HL-60 (cell line): Measurements from ENCODE around the gene EEIG2.
A peak's percentile ranks its signal among the peaks of the same experiment; 100 is the strongest.

Experiments used
- DNase-seq, 2 experiments: peaks; one replicate each; pipeline ENCODE4 v3.0.0-alpha.2; 2010 to 2020; ENCODE audit warnings: low read depth in 1 of 2, low spot score in 1 of 2
- H3K27ac ChIP-seq: fragments of 250-450 bp; sonication (Bioruptor Pico); replicated peaks from 2 replicates; pipeline ENCODE4 v1.5.1; 2020; ENCODE audit warnings: mild to moderate bottlenecking, moderate library complexity
- H3K27me3 ChIP-seq: fragments of 250-450 bp; sonication (Bioruptor Pico); 2 replicates; pipeline ENCODE4 v1.5.1; 2021; ENCODE audit warnings: mild to moderate bottlenecking, moderate library complexity; ENCODE audit not compliant: insufficient read depth, poor library complexity, severe bottlenecking
- H3K4me3 ChIP-seq: replicated peaks from 2 replicates; pipeline ENCODE4 v1.5.1; 2011; ENCODE audit warnings: mild to moderate bottlenecking, control low read depth, low read length; ENCODE audit not compliant: insufficient read depth
- CTCF ChIP-seq: IDR thresholded peaks from one replicate; pipeline ENCODE4 v1.5.1; 2011; ENCODE audit warnings: low read length, control low read depth, inconsistent platforms; ENCODE audit not compliant: insufficient read depth
- GABPA ChIP-seq: IDR thresholded peaks from 2 replicates; pipeline ENCODE4 v1.6.1; 2012; ENCODE audit warnings: low read depth
- POLR2AphosphoS5 ChIP-seq: IDR thresholded peaks from 2 replicates; pipeline ENCODE4 v1.6.1; 2012; ENCODE audit warnings: low read depth
- SPI1 ChIP-seq: IDR thresholded peaks from 2 replicates; pipeline ENCODE4 v1.6.1; 2012; ENCODE audit warnings: low read depth, mild to moderate bottlenecking, borderline replicate concordance
- TF ChIP-seq, protein P1 (sequence below): IDR thresholded peaks from 2 replicates; pipeline ENCODE4 v1.6.1; 2012; ENCODE audit warnings: low read depth; ENCODE audit not compliant: insufficient replicate concordance

The EEIG2 gene

GRCh38 chr1:108556066-108556465, 3.8 kb upstream of the EEIG2 start:
- H3K27ac ChIP-seq: no peak overlapping the region
- no peak overlapping the region for H3K4me3 ChIP-seq
- DNase-seq: no peak
- H3K27me3 ChIP-seq: no peaks in the 10 kb centered on the region
- TF ChIP-seq SPI1: no peak
- TF ChIP-seq CTCF: no peak
- TF ChIP-seq GABPA: no peak
- TF ChIP-seq, protein P1, sequence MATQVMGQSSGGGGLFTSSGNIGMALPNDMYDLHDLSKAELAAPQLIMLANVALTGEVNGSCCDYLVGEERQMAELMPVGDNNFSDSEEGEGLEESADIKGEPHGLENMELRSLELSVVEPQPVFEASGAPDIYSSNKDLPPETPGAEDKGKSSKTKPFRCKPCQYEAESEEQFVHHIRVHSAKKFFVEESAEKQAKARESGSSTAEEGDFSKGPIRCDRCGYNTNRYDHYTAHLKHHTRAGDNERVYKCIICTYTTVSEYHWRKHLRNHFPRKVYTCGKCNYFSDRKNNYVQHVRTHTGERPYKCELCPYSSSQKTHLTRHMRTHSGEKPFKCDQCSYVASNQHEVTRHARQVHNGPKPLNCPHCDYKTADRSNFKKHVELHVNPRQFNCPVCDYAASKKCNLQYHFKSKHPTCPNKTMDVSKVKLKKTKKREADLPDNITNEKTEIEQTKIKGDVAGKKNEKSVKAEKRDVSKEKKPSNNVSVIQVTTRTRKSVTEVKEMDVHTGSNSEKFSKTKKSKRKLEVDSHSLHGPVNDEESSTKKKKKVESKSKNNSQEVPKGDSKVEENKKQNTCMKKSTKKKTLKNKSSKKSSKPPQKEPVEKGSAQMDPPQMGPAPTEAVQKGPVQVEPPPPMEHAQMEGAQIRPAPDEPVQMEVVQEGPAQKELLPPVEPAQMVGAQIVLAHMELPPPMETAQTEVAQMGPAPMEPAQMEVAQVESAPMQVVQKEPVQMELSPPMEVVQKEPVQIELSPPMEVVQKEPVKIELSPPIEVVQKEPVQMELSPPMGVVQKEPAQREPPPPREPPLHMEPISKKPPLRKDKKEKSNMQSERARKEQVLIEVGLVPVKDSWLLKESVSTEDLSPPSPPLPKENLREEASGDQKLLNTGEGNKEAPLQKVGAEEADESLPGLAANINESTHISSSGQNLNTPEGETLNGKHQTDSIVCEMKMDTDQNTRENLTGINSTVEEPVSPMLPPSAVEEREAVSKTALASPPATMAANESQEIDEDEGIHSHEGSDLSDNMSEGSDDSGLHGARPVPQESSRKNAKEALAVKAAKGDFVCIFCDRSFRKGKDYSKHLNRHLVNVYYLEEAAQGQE: no peak
- no peak for TF ChIP-seq POLR2AphosphoS5

- Histone ChIP-seq H3K4me3 (no peak overlapping the region), H3K27ac (no peak overlapping the region), H3K27me3 (no peaks in the 10 kb centered on the region)
- DNase-seq: peak in 1 of 2 experiments; percentile 15
- TF ChIP-seq SPI1 (no peak), POLR2AphosphoS5 (no peak), CTCF (no peak), GABPA (no peak)
- TF ChIP-seq, protein P1: no peak
These were observed 3.4 kb upstream of the EEIG2 start for GRCh38 chr1:108556499-108556898.

GRCh38 chr1:108557296-108557695, 2.6 kb upstream of the EEIG2 start:
- H3K27me3 ChIP-seq: no peaks in the 10 kb centered on the region
- no peak overlapping the region for H3K4me3 ChIP-seq
- no peak overlapping the region for H3K27ac ChIP-seq
- no peak for TF ChIP-seq CTCF
- no peak for TF ChIP-seq GABPA
- TF ChIP-seq SPI1: no peak
- TF ChIP-seq, protein P1: no peak
- TF ChIP-seq POLR2AphosphoS5: no peak
- DNase-seq: no peak
